ENCODE measurements around the gene KCNQ2.

GRCh38 chr20:63441136-63442099 is 31.0 kb downstream of the KCNQ2 start:
- TF ChIP-seq CTCF (IDR thresholded peaks at IDR 0.05) (no peak), POLR2A (IDR thresholded peaks at IDR 0.05) (no peak)

All from testis (tissue), 2 donors.